ENCODE results near the gene NTPCR. TPM values are rescaled to one million over a fixed set of nuclear protein-coding genes. Genes with fewer than 3 reads are reported as not detected.
A peak's percentile ranks its signal among the peaks of the same experiment; 100 is the strongest.

NTPCR gene
- total RNA-seq, 1 experiment from 2014 or later, result 18.1 TPM

DNA sequence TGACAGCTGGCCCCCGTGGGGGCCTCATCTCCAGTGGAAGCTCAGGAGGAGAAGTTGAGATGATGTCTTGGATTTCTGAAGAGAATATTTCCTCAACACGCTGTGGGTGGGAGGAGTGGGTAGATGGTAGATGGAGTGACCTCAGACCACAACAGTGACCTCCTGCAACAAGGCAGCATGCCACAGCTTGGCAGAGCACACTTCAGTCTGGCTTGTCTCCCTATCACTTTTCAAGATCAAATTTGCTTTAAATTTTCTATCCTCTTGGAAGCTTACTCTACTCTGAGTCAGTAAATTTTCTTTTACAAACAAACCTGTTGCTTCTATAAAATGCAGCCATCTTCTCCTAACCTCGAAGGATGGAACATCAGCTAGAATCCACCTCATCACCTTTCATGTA is 59.7 kb downstream of the NTPCR start:
- peak; percentile 83 for DNase-seq (ENCODE audit: low read depth)

- no peak for DNase-seq (ENCODE audit: low read depth)
These were observed 61.6 kb downstream of the NTPCR start for GRCh38 chr1:233012021-233012420.

- DNase-seq (ENCODE audit: low read depth), result peak; percentile 23
These were observed 65.6 kb downstream of the NTPCR start for GRCh38 chr1:233015965-233016364.

DNA sequence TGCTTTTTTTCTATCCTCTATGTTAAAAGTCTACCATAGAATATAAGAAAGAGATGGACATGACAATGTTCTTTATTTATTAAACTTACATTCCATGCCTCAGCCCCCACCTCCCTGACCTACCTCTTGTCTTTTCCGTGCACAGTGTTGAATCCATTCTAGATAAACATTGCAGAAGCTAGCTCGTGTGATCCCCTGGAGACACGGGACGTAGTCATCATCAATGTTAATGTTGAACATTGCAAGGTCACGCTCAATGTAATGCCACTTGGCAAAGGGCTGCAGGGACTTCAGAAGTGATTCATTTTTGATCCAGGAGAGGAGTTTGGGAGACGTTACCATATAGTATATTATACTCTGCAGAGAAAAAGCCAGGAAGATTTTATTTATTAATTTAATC is 66.4 kb downstream of the NTPCR start:
- DNase-seq (ENCODE audit: low read depth), result no peak

- no peak for DNase-seq (ENCODE audit: low read depth)
These were observed 68.7 kb downstream of the NTPCR start for GRCh38 chr1:233019083-233019482.

GRCh38 chr1:233019778-233020325 is 69.4 kb downstream of the NTPCR start:
- no peak for DNase-seq (ENCODE audit: low read depth)

DNA sequence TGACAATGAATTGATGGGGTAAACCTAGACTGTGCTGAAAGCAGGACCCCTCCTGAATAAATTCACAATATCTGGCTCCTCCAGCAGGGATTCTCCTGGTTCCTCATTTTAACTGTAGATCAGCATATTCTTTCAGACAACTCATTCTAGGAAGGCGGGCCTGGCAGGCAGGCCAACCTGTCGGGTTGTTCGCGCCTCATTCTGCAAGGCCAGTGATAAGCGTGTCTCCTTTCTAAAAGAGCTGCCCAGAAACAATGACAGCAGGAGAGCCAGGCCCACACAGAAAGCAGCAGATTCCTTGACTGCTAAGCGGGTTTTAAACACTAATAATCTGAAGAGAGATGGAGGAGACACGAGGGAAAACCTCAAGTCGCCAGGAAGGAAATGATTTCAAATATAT is 70.0 kb downstream of the NTPCR start:
- no peak for DNase-seq (ENCODE audit: low read depth)

- DNase-seq (ENCODE audit: low read depth), result peak; percentile 61
These were observed 71.8 kb downstream of the NTPCR start for GRCh38 chr1:233022246-233022645.

- no peak for DNase-seq (ENCODE audit: low read depth)
These were observed 73.8 kb downstream of the NTPCR start for GRCh38 chr1:233024199-233024598.

GRCh38 chr1:233025157-233025556 is 74.7 kb downstream of the NTPCR start:
- peak; percentile 62 for DNase-seq (ENCODE audit: low read depth)

DNA sequence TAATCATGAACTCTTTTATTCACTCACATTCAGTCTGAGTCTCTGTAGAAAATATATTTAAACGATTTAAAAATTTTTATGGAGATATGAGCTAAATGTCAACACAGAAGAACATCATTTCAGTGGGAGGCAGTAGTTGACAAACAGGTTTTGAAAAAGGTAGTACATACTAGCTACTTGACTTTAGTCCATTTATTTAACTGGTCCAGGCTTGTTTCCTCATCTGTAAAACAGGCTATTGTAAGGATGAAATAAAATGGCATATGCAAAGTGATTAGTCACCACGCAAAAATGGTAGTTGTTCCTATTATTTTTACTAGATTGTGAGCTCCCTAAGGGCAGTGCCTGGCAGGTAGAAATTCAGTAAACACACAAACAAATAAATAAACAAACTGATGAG is 75.2 kb downstream of the NTPCR start:
- peak; percentile 18 for DNase-seq (ENCODE audit: low read depth)

GRCh38 chr1:233027046-233027445 is 76.6 kb downstream of the NTPCR start:
- DNase-seq (ENCODE audit: low read depth), result no peak

DNA sequence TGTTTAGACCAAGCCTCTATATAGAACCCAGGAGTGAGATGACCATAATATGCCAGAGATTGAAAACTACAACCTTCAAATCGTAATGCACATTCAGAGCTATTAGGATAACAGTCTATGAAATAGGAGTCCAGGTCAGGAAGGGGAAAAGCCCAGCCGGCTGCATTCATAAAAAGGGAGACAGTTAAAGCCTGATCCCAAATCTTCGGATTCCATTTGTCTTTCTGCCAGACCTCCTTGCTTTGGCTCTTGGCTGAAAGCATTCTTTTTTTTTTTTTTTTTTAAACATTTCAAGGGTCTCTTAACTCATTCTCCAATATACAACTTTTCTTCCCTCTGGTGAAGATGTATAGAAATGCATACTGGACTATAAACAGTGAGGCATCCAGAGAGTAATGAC is 81.1 kb downstream of the NTPCR start:
- DNase-seq (ENCODE audit: low read depth), result no peak

GRCh38 chr1:233032916-233033315 is 82.5 kb downstream of the NTPCR start:
- no peak for DNase-seq (ENCODE audit: low read depth)

DNA sequence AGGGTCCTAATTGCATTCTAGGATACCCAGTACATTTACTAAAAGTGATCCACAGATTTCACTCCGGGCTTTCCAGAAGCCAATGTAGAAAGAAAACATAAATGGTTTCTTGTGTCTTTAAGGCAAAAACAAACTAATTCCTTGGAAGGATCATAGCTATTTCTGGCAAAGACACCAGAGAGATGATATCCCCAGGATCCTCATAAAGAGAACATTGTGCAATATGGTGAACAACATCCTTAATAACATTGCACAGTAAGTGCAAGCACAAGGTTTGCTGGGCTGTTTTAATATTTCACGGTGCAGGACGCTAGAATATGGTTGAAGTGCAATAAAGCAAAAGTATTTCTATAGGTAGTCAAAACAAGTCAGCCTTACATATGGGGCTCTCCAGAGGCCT is 83.0 kb downstream of the NTPCR start:
- no peak for DNase-seq (ENCODE audit: low read depth)

Other genes with a start within 250 kb of the NTPCR start
- gene MAP10, start 145.2 kb upstream of the NTPCR start, total RNA-seq (2014; rRNA removed; shearing (Covaris generic)), result 4.9 and 7.3 TPM in 2 replicates